GM13977 (cell line): ENCODE results near the gene GRAMD1B.

Experiments
- DNase-seq: peaks from one replicate; pipeline ENCODE4 v3.0.0; 2012; ENCODE audit warnings: low spot score
- CTCF ChIP-seq: IDR thresholded peaks from 2 replicates; pipeline ENCODE4 v1.5.1; 2012; ENCODE audit warnings: mild to moderate bottlenecking, control low read depth; ENCODE audit not compliant: insufficient read depth; ENCODE audit errors: extremely low read depth, missing control alignments
- in situ Hi-C: fragments of 300-500 bp; cut with MboI; formaldehyde crosslinking; loops from one replicate; pipeline ENCODE4 v1.12.0; 2022; ENCODE audit warnings: low sequenced_read_pairs, low pct_unique_long_range_greater_than_20kb, mixed read lengths, inconsistent platforms; ENCODE audit not compliant: unreplicated experiment

The GRAMD1B gene

GRCh38 chr11:123473941-123474677, 44.0 kb downstream of the GRAMD1B start:
- in situ Hi-C loops: no loop called here
- TF ChIP-seq CTCF: no peak
- DNase-seq: no peak

- in situ Hi-C loops: loop anchor here (25.0 kb wide), 1 partner anchor 163 kb away; no protein-coding TSS in a partner anchor
- no peak for DNase-seq
- no peak for TF ChIP-seq CTCF
Observed at GRCh38 chr11:123474994-123475393, 44.9 kb downstream of the GRAMD1B start.

- in situ Hi-C loops: loop anchor here (25.0 kb wide), 1 partner anchor 163 kb away; no protein-coding TSS in a partner anchor
- DNase-seq: no peak
- peak; percentile 17 for TF ChIP-seq CTCF
Observed at GRCh38 chr11:123475469-123475868, 45.4 kb downstream of the GRAMD1B start.

- no peak for TF ChIP-seq CTCF
- no peak for DNase-seq
- in situ Hi-C loops: loop anchor here (25.0 kb wide), 1 partner anchor 165 kb away; no protein-coding TSS in a partner anchor
Observed at GRCh38 chr11:123477205-123477907, 47.3 kb downstream of the GRAMD1B start.

GRCh38 chr11:123478352-123478987, 48.4 kb downstream of the GRAMD1B start:
- peak; percentile 43 for TF ChIP-seq CTCF
- DNase-seq: no peak
- in situ Hi-C loops: loop anchor here (25.0 kb wide), 1 partner anchor 166 kb away; no protein-coding TSS in a partner anchor

GRCh38 chr11:123479048-123479837, 49.2 kb downstream of the GRAMD1B start:
- DNase-seq: peak; percentile 34
- in situ Hi-C loops: loop anchor here (25.0 kb wide), 1 partner anchor 167 kb away; no protein-coding TSS in a partner anchor
- TF ChIP-seq CTCF: peak; percentile 0
